ENCODE results near the gene CNTN5.

The CNTN5 gene

GRCh38 chr11:99632969-99633368 is 612.2 kb downstream of the CNTN5 start:
- DNase-seq (ENCODE audit: extremely low spot score), result no peak
- no peak for TF ChIP-seq CTCF (IDR thresholded peaks at IDR 0.05; ENCODE audit: control extremely low read depth, extremely low read depth, low read depth, missing control alignments)
- ChIA-PET POLR2A (no interaction called here), CTCF (interaction anchor here (1.0 kb wide), 1 partner anchor 25 kb away, joined by 3 read pairs; no protein-coding TSS in a partner anchor)

GRCh38 chr11:99634581-99634980 is 613.8 kb downstream of the CNTN5 start:
- no peak for TF ChIP-seq CTCF (IDR thresholded peaks at IDR 0.05; ENCODE audit: control extremely low read depth, extremely low read depth, low read depth, missing control alignments)
- ChIA-PET CTCF (no interaction called here), POLR2A (no interaction called here)
- no peak for DNase-seq (ENCODE audit: extremely low spot score)

GRCh38 chr11:99638073-99638553 is 617.4 kb downstream of the CNTN5 start:
- DNase-seq (ENCODE audit: extremely low spot score), result no peak

GRCh38 chr11:99640671-99641070 is 619.9 kb downstream of the CNTN5 start:
- no peak for DNase-seq (ENCODE audit: extremely low spot score)
- ChIA-PET POLR2A (no interaction called here), CTCF (interaction anchor here (1.4 kb wide), 1 partner anchor 12 kb away, joined by 4 read pairs; no protein-coding TSS in a partner anchor)
- no peak for TF ChIP-seq CTCF (IDR thresholded peaks at IDR 0.05; ENCODE audit: control extremely low read depth, extremely low read depth, low read depth, missing control alignments)

More at GRCh38 chr11:99638073-99638553, 617.4 kb downstream of the CNTN5 start:
- CTCF ChIA-PET, result interaction anchor here (1.2 kb wide), 1 partner anchor 11 kb away, joined by 3 read pairs; no protein-coding TSS in a partner anchor
- POLR2A ChIA-PET, result no interaction called here
- no peak for TF ChIP-seq CTCF (IDR thresholded peaks at IDR 0.05; ENCODE audit: control extremely low read depth, extremely low read depth, low read depth, missing control alignments)

GRCh38 chr11:99645934-99646333 is 625.2 kb downstream of the CNTN5 start:
- no peak for DNase-seq (ENCODE audit: extremely low spot score)
- CTCF ChIA-PET, result interaction anchor here (1.3 to 1.6 kb wide), 2 partner anchors 9 to 10 kb away, joined by 3 to 4 read pairs; no protein-coding TSS in a partner anchor
- POLR2A ChIA-PET, result no interaction called here
- TF ChIP-seq CTCF (IDR thresholded peaks at IDR 0.05; ENCODE audit: control extremely low read depth, extremely low read depth, low read depth, missing control alignments), result no peak

- no peak for TF ChIP-seq CTCF (IDR thresholded peaks at IDR 0.05; ENCODE audit: control extremely low read depth, extremely low read depth, low read depth, missing control alignments)
- ChIA-PET POLR2A (no interaction called here), CTCF (no interaction called here)
- DNase-seq (ENCODE audit: extremely low spot score), result no peak
These were observed 649.4 kb downstream of the CNTN5 start for GRCh38 chr11:99670067-99670676.
